Keratinocyte (primary cell): Measurements from ENCODE around the gene CREB1. TPM values are rescaled to one million over a fixed set of nuclear protein-coding genes. Genes with fewer than 3 reads are reported as not detected.

Source experiments
- DNase-seq: peaks from one replicate; pipeline ENCODE4 v3.0.0-alpha.2; 2011; ENCODE audit warnings: low read depth, missing footprints, low spot score
- FAIRE-seq: peaks from 2 replicates; lab custom pipeline; 2011; peaks lifted over from hg19 to GRCh38; lab: Jason Lieb, UNC
- H2AFZ ChIP-seq: 2 replicates; pipeline ENCODE4 v1.6.0; 2012; ENCODE audit warnings: low read length, control low read depth, inconsistent platforms; ENCODE audit not compliant: control insufficient read depth
- H3K27ac ChIP-seq: 2 replicates; pipeline ENCODE4 v1.5.1; 2011; ENCODE audit warnings: low read length; ENCODE audit not compliant: control insufficient read depth, insufficient read depth
- H3K27me3 ChIP-seq: 3 replicates; pipeline ENCODE4 v1.6.0; 2011; ENCODE audit warnings: low read length; ENCODE audit not compliant: control insufficient read depth, insufficient read depth; ENCODE audit errors: extremely low read depth
- H3K36me3 ChIP-seq, 2 experiments: 2 replicates in 1 of 2; 3 replicates in 1 of 2; pipeline ENCODE4 v1.5.1; 2011; ENCODE audit warnings: low read length in 2 of 2, mild to moderate bottlenecking in 1 of 2; ENCODE audit not compliant: control insufficient read depth in 2 of 2, insufficient read depth in 2 of 2; ENCODE audit errors: extremely low read depth in 1 of 2
- H3K4me1 ChIP-seq: 3 replicates; pipeline ENCODE4 v1.5.1; 2011; ENCODE audit warnings: low read length; ENCODE audit not compliant: control insufficient read depth, insufficient read depth; ENCODE audit errors: extremely low read depth
- H3K4me2 ChIP-seq: 3 replicates; pipeline ENCODE4 v1.6.0; 2011; ENCODE audit warnings: low read depth, low read length; ENCODE audit not compliant: control insufficient read depth, insufficient read depth; ENCODE audit errors: extremely low read depth
- H3K4me3 ChIP-seq, 3 experiments: fragments of 200-600 bp in 1 of 3; sonication (generic) in 1 of 3; 2 replicates in 2 of 3; 3 replicates in 1 of 3; pipeline ENCODE4 v1.5.1; 2011 to 2016; ENCODE audit warnings: low read length in 3 of 3, mild to moderate bottlenecking in 3 of 3, control low read depth in 2 of 3, inconsistent platforms in 1 of 3, low read depth in 1 of 3, mixed read lengths in 1 of 3, mixed run types in 1 of 3, moderate library complexity in 1 of 3; ENCODE audit not compliant: control insufficient read depth in 2 of 3, insufficient read depth in 2 of 3; ENCODE audit errors: extremely low read depth in 1 of 3
- H3K79me2 ChIP-seq: 2 replicates; pipeline ENCODE4 v1.6.0; 2012; ENCODE audit warnings: low read length; ENCODE audit not compliant: control insufficient read depth, insufficient read depth
- H3K9ac ChIP-seq: 3 replicates; pipeline ENCODE4 v1.6.0; 2011; ENCODE audit warnings: low read length; ENCODE audit not compliant: control insufficient read depth, insufficient read depth; ENCODE audit errors: extremely low read depth
- H3K9me1 ChIP-seq: 3 replicates; pipeline ENCODE4 v1.6.0; 2011; ENCODE audit warnings: low read length; ENCODE audit not compliant: control insufficient read depth, insufficient read depth; ENCODE audit errors: extremely low read depth
- H3K9me3 ChIP-seq: 2 replicates; pipeline ENCODE4 v1.5.1; 2012; ENCODE audit warnings: low read depth, low read length; ENCODE audit not compliant: control insufficient read depth
- H4K20me1 ChIP-seq: 3 replicates; pipeline ENCODE4 v1.6.0; 2011; ENCODE audit warnings: low read length; ENCODE audit not compliant: control insufficient read depth, insufficient read depth; ENCODE audit errors: extremely low read depth
- EZH2 ChIP-seq: IDR thresholded peaks from one replicate; pipeline ENCODE4 v1.6.1; 2012; ENCODE audit warnings: inconsistent platforms, mild to moderate bottlenecking, low read length, moderate library complexity
- dilution Hi-C: fragments of 300-500 bp; cut with MboI; formaldehyde crosslinking; loops from one replicate; pipeline ENCODE4 v1.7.0; 2020; ENCODE audit warnings: low sequenced_read_pairs; ENCODE audit not compliant: extremely low pct_ligation_motif_present
- polyA plus RNA-seq, 5 experiments: library from polyadenylated mRNA; depleted of rRNA in 3 of 5; stranded (reverse) in 3 of 5; stranded (forward) in 1 of 5; unstranded in 1 of 5; fragments of >200 nt; gene quantifications; 1 replicate in 1 of 5; 2 replicates in 3 of 5; 3 replicates in 1 of 5; pipeline versions ENCODE4 v1.2.1 to v1.2.3, GENCODE V29; 2011 to 2012; ENCODE audit warnings: missing spikeins in 2 of 5, low read depth in 1 of 5, low replicate concordance in 1 of 5
- TF ChIP-seq, protein P1 (sequence below), 3 experiments: IDR thresholded peaks in 1 of 3; conservative IDR thresholded peaks in 1 of 3; optimal IDR thresholded peaks in 1 of 3; 2 replicates in 2 of 3; 3 replicates in 1 of 3; pipeline versions ENCODE3 to v1.5.1; 2011; ENCODE audit warnings: low read length in 3 of 3, mild to moderate bottlenecking in 3 of 3, moderate library complexity in 2 of 3, control low read depth in 1 of 3, inconsistent platforms in 1 of 3; ENCODE audit not compliant: insufficient read depth in 2 of 3; ENCODE audit errors: extremely low read depth in 1 of 3

Gene CREB1
- polyA plus RNA-seq, 1 donor (not counting 4 experiments of a cell fraction or from before 2014, with no cell fraction given), result 38.9 TPM

DNA sequence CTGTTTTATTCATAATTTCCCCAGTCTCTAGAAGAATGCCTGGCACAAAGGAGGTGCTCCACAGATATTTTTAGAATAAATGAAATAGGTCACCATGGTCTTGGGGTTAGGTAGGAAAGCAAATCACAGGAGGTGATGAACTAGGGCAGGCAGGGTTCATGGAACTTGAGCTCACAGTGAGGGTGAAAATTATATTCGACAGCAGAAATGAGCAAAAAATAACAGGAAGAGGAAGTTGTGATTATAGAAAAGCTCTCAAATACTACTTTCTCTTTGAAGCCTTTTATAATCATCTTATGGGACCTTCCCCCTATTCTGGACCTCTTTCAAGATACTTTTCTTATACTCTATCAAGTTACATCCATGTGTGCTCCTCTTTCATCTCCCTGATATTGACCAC is 4.5 kb upstream of the CREB1 start:
- Histone ChIP-seq H3K4me2 (no peak overlapping the region), H3K27me3 (no peaks in the 10 kb centered on the region), H3K9me1 (no peaks in the 10 kb centered on the region), H3K4me3 (no peak overlapping the region), H3K27ac (no peak overlapping the region), H2AFZ (no peak overlapping the region), H3K36me3 (peaks cover 0 to 8% of the 10 kb centered on the region in 2 experiments), H4K20me1 (no peaks in the 10 kb centered on the region), H3K9ac (no peak overlapping the region), H3K4me1 (peaks cover 19% of the 10 kb centered on the region), H3K79me2 (peaks cover 7% of the 10 kb centered on the region), H3K9me3 (no peaks in the 10 kb centered on the region)
- FAIRE-seq (no peak), DNase-seq (no peak)
- dilution Hi-C loops, result no loop called here
- no peak for TF ChIP-seq EZH2
- TF ChIP-seq, protein P1, sequence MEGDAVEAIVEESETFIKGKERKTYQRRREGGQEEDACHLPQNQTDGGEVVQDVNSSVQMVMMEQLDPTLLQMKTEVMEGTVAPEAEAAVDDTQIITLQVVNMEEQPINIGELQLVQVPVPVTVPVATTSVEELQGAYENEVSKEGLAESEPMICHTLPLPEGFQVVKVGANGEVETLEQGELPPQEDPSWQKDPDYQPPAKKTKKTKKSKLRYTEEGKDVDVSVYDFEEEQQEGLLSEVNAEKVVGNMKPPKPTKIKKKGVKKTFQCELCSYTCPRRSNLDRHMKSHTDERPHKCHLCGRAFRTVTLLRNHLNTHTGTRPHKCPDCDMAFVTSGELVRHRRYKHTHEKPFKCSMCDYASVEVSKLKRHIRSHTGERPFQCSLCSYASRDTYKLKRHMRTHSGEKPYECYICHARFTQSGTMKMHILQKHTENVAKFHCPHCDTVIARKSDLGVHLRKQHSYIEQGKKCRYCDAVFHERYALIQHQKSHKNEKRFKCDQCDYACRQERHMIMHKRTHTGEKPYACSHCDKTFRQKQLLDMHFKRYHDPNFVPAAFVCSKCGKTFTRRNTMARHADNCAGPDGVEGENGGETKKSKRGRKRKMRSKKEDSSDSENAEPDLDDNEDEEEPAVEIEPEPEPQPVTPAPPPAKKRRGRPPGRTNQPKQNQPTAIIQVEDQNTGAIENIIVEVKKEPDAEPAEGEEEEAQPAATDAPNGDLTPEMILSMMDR (optimal IDR thresholded peaks at IDR 0.05 in 1 of 3, IDR thresholded peaks at IDR 0.05 in 1 of 3, conservative IDR thresholded peaks at IDR 0.05 in 1 of 3; ENCODE audit: extremely low read depth in 1 of 3, insufficient read depth in 2 of 3, low read length in 3 of 3), result no peak

DNA sequence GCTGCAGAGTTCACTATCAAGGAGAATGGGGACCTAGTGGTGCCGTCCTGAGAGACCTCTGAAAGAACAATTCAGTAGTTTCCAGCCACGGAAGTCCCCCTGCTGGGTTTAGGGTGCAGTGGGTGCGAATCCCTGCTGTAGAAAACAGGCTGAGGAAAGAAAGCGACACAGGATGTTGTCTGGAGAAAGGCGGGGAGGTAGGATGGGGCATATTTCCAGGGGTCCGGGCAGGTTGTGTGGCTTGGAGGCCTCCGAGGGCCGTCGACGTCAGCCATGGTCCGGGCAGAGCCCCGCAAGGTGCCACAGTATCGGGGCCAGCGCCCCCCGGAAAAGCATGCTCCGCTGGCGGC is 807 bp upstream of the CREB1 start:
- Histone ChIP-seq H3K9me3 (no peaks in the 10 kb centered on the region), H3K4me3 (peak overlapping the region; percentile 72 to 89 (median 81)), H2AFZ (peak overlapping the region; percentile 13), H3K36me3 (peaks cover 0 to 11% of the 10 kb centered on the region in 2 experiments), H4K20me1 (no peaks in the 10 kb centered on the region), H3K4me1 (peaks cover 32% of the 10 kb centered on the region), H3K4me2 (peak overlapping the region; percentile 98), H3K27ac (peak overlapping the region; percentile 98), H3K79me2 (peaks cover 43% of the 10 kb centered on the region), H3K9ac (peak overlapping the region; percentile 99), H3K9me1 (no peaks in the 10 kb centered on the region), H3K27me3 (no peaks in the 10 kb centered on the region)
- DNase-seq (no peak), FAIRE-seq (no peak)
- dilution Hi-C loops, result no loop called here
- TF ChIP-seq, protein P1 (optimal IDR thresholded peaks at IDR 0.05 in 1 of 3, IDR thresholded peaks at IDR 0.05 in 1 of 3, conservative IDR thresholded peaks at IDR 0.05 in 1 of 3; ENCODE audit: extremely low read depth in 1 of 3, insufficient read depth in 2 of 3, low read length in 3 of 3), result peak in 1 of 3 experiments; percentile 20
- TF ChIP-seq EZH2, result no peak
